Keratinocyte (primary cell): ENCODE data around the gene CD81. TPM values are rescaled to one million over a fixed set of nuclear protein-coding genes. Genes with fewer than 3 reads are reported as not detected.

Source experiments
- DNase-seq: peaks from one replicate; pipeline ENCODE4 v3.0.0-alpha.2; 2011; ENCODE audit warnings: low read depth, missing footprints, low spot score
- FAIRE-seq: peaks from 2 replicates; lab custom pipeline; 2011; peaks lifted over from hg19 to GRCh38; lab: Jason Lieb, UNC
- H2AFZ ChIP-seq: 2 replicates; pipeline ENCODE4 v1.6.0; 2012; ENCODE audit warnings: low read length, control low read depth, inconsistent platforms; ENCODE audit not compliant: control insufficient read depth
- H3K27ac ChIP-seq: 2 replicates; pipeline ENCODE4 v1.5.1; 2011; ENCODE audit warnings: low read length; ENCODE audit not compliant: control insufficient read depth, insufficient read depth
- H3K27me3 ChIP-seq: 3 replicates; pipeline ENCODE4 v1.6.0; 2011; ENCODE audit warnings: low read length; ENCODE audit not compliant: control insufficient read depth, insufficient read depth; ENCODE audit errors: extremely low read depth
- H3K36me3 ChIP-seq, 2 experiments: 2 replicates in 1 of 2; 3 replicates in 1 of 2; pipeline ENCODE4 v1.5.1; 2011; ENCODE audit warnings: low read length in 2 of 2, mild to moderate bottlenecking in 1 of 2; ENCODE audit not compliant: control insufficient read depth in 2 of 2, insufficient read depth in 2 of 2; ENCODE audit errors: extremely low read depth in 1 of 2
- H3K4me1 ChIP-seq: 3 replicates; pipeline ENCODE4 v1.5.1; 2011; ENCODE audit warnings: low read length; ENCODE audit not compliant: control insufficient read depth, insufficient read depth; ENCODE audit errors: extremely low read depth
- H3K4me2 ChIP-seq: 3 replicates; pipeline ENCODE4 v1.6.0; 2011; ENCODE audit warnings: low read depth, low read length; ENCODE audit not compliant: control insufficient read depth, insufficient read depth; ENCODE audit errors: extremely low read depth
- H3K4me3 ChIP-seq, 3 experiments: fragments of 200-600 bp in 1 of 3; sonication (generic) in 1 of 3; 2 replicates in 2 of 3; 3 replicates in 1 of 3; pipeline ENCODE4 v1.5.1; 2011 to 2016; ENCODE audit warnings: low read length in 3 of 3, mild to moderate bottlenecking in 3 of 3, control low read depth in 2 of 3, inconsistent platforms in 1 of 3, low read depth in 1 of 3, mixed read lengths in 1 of 3, mixed run types in 1 of 3, moderate library complexity in 1 of 3; ENCODE audit not compliant: control insufficient read depth in 2 of 3, insufficient read depth in 2 of 3; ENCODE audit errors: extremely low read depth in 1 of 3
- H3K79me2 ChIP-seq: 2 replicates; pipeline ENCODE4 v1.6.0; 2012; ENCODE audit warnings: low read length; ENCODE audit not compliant: control insufficient read depth, insufficient read depth
- H3K9ac ChIP-seq: 3 replicates; pipeline ENCODE4 v1.6.0; 2011; ENCODE audit warnings: low read length; ENCODE audit not compliant: control insufficient read depth, insufficient read depth; ENCODE audit errors: extremely low read depth
- H3K9me1 ChIP-seq: 3 replicates; pipeline ENCODE4 v1.6.0; 2011; ENCODE audit warnings: low read length; ENCODE audit not compliant: control insufficient read depth, insufficient read depth; ENCODE audit errors: extremely low read depth
- H3K9me3 ChIP-seq: 2 replicates; pipeline ENCODE4 v1.5.1; 2012; ENCODE audit warnings: low read depth, low read length; ENCODE audit not compliant: control insufficient read depth
- H4K20me1 ChIP-seq: 3 replicates; pipeline ENCODE4 v1.6.0; 2011; ENCODE audit warnings: low read length; ENCODE audit not compliant: control insufficient read depth, insufficient read depth; ENCODE audit errors: extremely low read depth
- EZH2 ChIP-seq: IDR thresholded peaks from one replicate; pipeline ENCODE4 v1.6.1; 2012; ENCODE audit warnings: inconsistent platforms, mild to moderate bottlenecking, low read length, moderate library complexity
- dilution Hi-C: fragments of 300-500 bp; cut with MboI; formaldehyde crosslinking; loops from one replicate; pipeline ENCODE4 v1.7.0; 2020; ENCODE audit warnings: low sequenced_read_pairs; ENCODE audit not compliant: extremely low pct_ligation_motif_present
- polyA plus RNA-seq, 5 experiments: library from polyadenylated mRNA; depleted of rRNA in 3 of 5; stranded (reverse) in 3 of 5; stranded (forward) in 1 of 5; unstranded in 1 of 5; fragments of >200 nt; gene quantifications; 1 replicate in 1 of 5; 2 replicates in 3 of 5; 3 replicates in 1 of 5; pipeline versions ENCODE4 v1.2.1 to v1.2.3, GENCODE V29; 2011 to 2012; ENCODE audit warnings: missing spikeins in 2 of 5, low read depth in 1 of 5, low replicate concordance in 1 of 5
- TF ChIP-seq, protein P1 (sequence below), 3 experiments: IDR thresholded peaks in 1 of 3; conservative IDR thresholded peaks in 1 of 3; optimal IDR thresholded peaks in 1 of 3; 2 replicates in 2 of 3; 3 replicates in 1 of 3; pipeline versions ENCODE3 to v1.5.1; 2011; ENCODE audit warnings: low read length in 3 of 3, mild to moderate bottlenecking in 3 of 3, moderate library complexity in 2 of 3, control low read depth in 1 of 3, inconsistent platforms in 1 of 3; ENCODE audit not compliant: insufficient read depth in 2 of 3; ENCODE audit errors: extremely low read depth in 1 of 3

CD81 gene
- polyA plus RNA-seq, 1 donor (not counting 4 experiments of a cell fraction or from before 2014, with no cell fraction given) = 194 TPM

DNA sequence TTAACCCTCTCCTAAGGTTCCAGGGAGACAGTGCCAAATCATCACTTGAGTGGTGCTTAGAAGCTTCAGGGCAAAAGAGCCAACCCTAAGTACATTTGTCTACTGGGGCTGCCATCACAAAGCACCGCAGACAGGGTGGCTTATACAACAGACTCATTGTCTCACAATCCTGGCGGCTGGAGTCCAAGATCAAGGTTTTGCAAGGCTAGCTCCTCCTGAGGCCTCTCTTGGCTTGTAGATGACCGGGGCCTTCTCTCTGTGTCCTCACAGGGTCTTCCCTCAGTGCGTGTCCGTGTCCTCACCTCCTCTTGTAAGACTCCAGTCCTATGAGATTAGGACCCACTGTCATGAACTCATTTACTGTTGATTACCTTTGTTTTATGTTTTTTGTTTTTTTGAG is 34.1 kb upstream of the CD81 start:
- no peaks in the 10 kb centered on the region for H4K20me1 ChIP-seq
- H3K9ac ChIP-seq = no peak overlapping the region
- dilution Hi-C loops = no loop called here
- no peak overlapping the region for H3K4me3 ChIP-seq
- H3K27ac ChIP-seq = no peak overlapping the region
- FAIRE-seq (no peak), DNase-seq (no peak)
- H3K4me2 ChIP-seq = no peak overlapping the region
- no peaks in the 10 kb centered on the region for H3K79me2 ChIP-seq
- H3K9me1 ChIP-seq = no peaks in the 10 kb centered on the region
- H3K36me3 ChIP-seq = no peaks in the 10 kb centered on the region
- no peak overlapping the region for H2AFZ ChIP-seq
- TF ChIP-seq EZH2 = no peak
- TF ChIP-seq, protein P1, sequence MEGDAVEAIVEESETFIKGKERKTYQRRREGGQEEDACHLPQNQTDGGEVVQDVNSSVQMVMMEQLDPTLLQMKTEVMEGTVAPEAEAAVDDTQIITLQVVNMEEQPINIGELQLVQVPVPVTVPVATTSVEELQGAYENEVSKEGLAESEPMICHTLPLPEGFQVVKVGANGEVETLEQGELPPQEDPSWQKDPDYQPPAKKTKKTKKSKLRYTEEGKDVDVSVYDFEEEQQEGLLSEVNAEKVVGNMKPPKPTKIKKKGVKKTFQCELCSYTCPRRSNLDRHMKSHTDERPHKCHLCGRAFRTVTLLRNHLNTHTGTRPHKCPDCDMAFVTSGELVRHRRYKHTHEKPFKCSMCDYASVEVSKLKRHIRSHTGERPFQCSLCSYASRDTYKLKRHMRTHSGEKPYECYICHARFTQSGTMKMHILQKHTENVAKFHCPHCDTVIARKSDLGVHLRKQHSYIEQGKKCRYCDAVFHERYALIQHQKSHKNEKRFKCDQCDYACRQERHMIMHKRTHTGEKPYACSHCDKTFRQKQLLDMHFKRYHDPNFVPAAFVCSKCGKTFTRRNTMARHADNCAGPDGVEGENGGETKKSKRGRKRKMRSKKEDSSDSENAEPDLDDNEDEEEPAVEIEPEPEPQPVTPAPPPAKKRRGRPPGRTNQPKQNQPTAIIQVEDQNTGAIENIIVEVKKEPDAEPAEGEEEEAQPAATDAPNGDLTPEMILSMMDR (optimal IDR thresholded peaks at IDR 0.05 in 1 of 3, IDR thresholded peaks at IDR 0.05 in 1 of 3, conservative IDR thresholded peaks at IDR 0.05 in 1 of 3; ENCODE audit: extremely low read depth in 1 of 3, insufficient read depth in 2 of 3, low read length in 3 of 3) = no peak
- H3K4me1 ChIP-seq = no peaks in the 10 kb centered on the region
- H3K27me3 ChIP-seq = no peaks in the 10 kb centered on the region
- no peaks in the 10 kb centered on the region for H3K9me3 ChIP-seq

DNA sequence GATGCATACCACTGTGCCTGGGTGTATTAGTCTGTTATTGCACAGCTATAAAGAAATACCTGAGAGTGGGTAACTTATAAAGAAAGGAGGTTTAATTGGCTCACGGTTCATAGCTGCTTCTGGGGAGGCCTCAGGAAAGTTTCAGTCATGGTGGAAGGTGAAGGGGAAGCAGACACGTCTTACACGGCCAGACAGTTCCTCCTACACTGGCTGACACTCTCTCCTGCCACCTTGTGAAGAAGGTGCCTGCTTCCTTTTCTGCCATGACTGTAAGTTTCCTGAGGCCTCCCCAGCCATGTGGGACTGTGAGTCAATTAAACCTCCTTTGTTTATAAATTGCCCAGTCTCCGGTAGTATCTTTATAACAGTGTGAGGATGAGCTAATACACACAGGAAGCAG is 33.6 kb upstream of the CD81 start:
- TF ChIP-seq, protein P1 (optimal IDR thresholded peaks at IDR 0.05 in 1 of 3, IDR thresholded peaks at IDR 0.05 in 1 of 3, conservative IDR thresholded peaks at IDR 0.05 in 1 of 3; ENCODE audit: extremely low read depth in 1 of 3, insufficient read depth in 2 of 3, low read length in 3 of 3) = no peak
- TF ChIP-seq EZH2 = no peak

More for the DNA sequence above, 33.6 kb upstream of the CD81 start:
- Histone ChIP-seq H3K9ac (no peak overlapping the region), H3K27ac (no peak overlapping the region), H3K4me1 (no peaks in the 10 kb centered on the region), H3K9me3 (no peaks in the 10 kb centered on the region), H3K36me3 (no peaks in the 10 kb centered on the region), H3K4me3 (no peak overlapping the region), H3K79me2 (no peaks in the 10 kb centered on the region), H4K20me1 (no peaks in the 10 kb centered on the region), H2AFZ (no peak overlapping the region), H3K27me3 (no peaks in the 10 kb centered on the region), H3K4me2 (no peak overlapping the region), H3K9me1 (no peaks in the 10 kb centered on the region)
- dilution Hi-C loops = no loop called here
- DNase-seq (no peak), FAIRE-seq (no peak)
